ENCODE data around the gene TTBK1. TPM values are rescaled to one million over a fixed set of nuclear protein-coding genes. Genes with fewer than 3 reads are reported as not detected.

TTBK1 gene
- polyA plus RNA-seq, 1 of the 3 experiments (the other 2 are of a cell fraction): 0.94 TPM

DNA sequence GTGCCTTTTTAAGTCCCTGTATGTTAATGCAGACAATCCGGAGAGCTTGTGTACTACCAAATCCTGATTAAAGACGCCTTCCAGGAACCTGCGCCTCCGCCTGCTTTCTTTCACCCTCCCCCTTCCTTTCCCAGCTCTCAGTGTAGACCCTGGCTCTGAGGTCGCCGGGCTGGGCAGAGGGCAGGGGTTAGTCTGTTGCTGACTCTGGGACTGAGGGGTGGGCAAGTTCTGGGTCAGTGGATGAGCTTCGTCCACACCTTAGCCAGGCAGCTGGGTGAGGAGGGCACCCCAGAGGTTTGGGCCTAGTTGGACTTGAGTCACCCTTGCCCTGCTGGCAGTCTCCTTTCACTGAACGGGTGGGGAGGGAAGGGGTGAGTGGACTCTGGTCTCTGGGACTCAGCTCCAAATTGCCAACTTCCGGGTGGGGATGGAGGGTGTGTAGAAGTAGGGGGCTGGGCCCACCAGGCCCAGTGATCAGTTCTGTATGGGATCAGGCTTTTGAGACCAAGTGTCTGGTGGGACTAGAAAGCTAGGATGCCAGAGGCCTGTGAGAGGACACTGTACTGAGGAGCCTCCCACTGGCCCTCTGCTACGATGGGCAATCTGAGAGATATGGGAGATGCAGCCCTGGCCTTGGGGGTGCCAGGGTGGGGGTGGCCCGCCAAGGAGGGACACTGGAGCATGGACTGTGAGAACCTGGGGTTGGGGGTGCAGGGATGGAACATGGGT is 33.5 kb downstream of the TTBK1 start:
- H3K4me2 ChIP-seq: no peak overlapping the region
- TF ChIP-seq CHD2 (IDR thresholded peaks at IDR 0.05; ENCODE audit: low read length, partially characterized antibody) (no peak), RCOR1 (IDR thresholded peaks at IDR 0.05; ENCODE audit: low read length) (no peak), TEAD4 (IDR thresholded peaks at IDR 0.05; ENCODE audit: borderline replicate concordance, insufficient read depth) (no peak), GATA2 (CRISPR knock-in tag; IDR thresholded peaks at IDR 0.05) (no peak)
- H3K27ac ChIP-seq (ENCODE audit: low read depth in 2 of 2, low read length in 1 of 2): no peak overlapping the region
- H2AFZ ChIP-seq (ENCODE audit: low read depth): no peak overlapping the region
- no peaks in the 10 kb centered on the region for H3F3A ChIP-seq (replicated peaks; ENCODE audit: insufficient read depth)
- no peak for DNase-seq
- H3K9ac ChIP-seq: no peak overlapping the region
- H3K27me3 ChIP-seq (ENCODE audit: insufficient read depth): no peaks in the 10 kb centered on the region
- no peaks in the 10 kb centered on the region for H3K9me3 ChIP-seq
- no peak overlapping the region for H3K4me3 ChIP-seq (ENCODE audit: low read depth in 2 of 2, low read length in 1 of 2)
- CTCF ChIA-PET: interaction anchor here (1.3 to 1.5 kb wide), 3 partner anchors 13 to 230 kb away, joined by 3 to 6 read pairs (median 3); partner anchors contain the start of gene DNPH1
- no peaks in the 10 kb centered on the region for H3K36me3 ChIP-seq (replicated peaks in 1 of 2; ENCODE audit: control insufficient read depth in 1 of 2, insufficient read depth in 2 of 2, low read length in 1 of 2)
- no peaks in the 10 kb centered on the region for H4K20me1 ChIP-seq (ENCODE audit: insufficient read depth)
- POLR2A ChIA-PET: no interaction called here
- no peaks in the 10 kb centered on the region for H3K9me2 ChIP-seq
- H3K4me1 ChIP-seq (ENCODE audit: control insufficient read depth in 1 of 2, insufficient read depth in 2 of 2, low read depth in 1 of 2, low read length in 1 of 2): peaks cover 0 to 3% of the 10 kb centered on the region in 2 experiments; a peak in 1 of 4 replicates
- H3K79me2 ChIP-seq (ENCODE audit: insufficient read depth): no peaks in the 10 kb centered on the region
- 92% methylated on average over 11 of the region's 11 CpGs for WGBS (ENCODE audit: low lambda C conversion rate)

DNA sequence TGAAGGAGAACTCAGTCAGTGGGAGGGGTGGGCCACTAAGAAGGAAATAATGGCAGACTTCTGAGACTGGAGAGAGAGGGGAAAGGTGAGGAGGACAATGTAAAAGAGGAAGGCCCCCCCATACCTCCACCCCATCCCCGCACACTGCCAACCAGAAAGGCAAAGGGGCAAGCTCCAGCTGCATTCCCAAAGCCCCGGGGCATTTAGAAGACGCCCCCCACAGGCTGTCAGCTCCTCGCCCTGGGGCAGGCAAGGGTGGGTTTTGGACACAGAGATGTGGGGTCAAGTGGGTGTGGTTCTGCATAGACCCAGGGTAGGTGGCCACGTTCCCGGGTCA is 34.0 kb downstream of the TTBK1 start:
- Histone ChIP-seq H3K4me1 (ENCODE audit: control insufficient read depth in 1 of 2, insufficient read depth in 2 of 2, low read depth in 1 of 2, low read length in 1 of 2) (peaks cover 0 to 3% of the 10 kb centered on the region in 2 experiments; a peak in 1 of 4 replicates), H4K20me1 (ENCODE audit: insufficient read depth) (no peaks in the 10 kb centered on the region), H3K27me3 (ENCODE audit: insufficient read depth) (no peaks in the 10 kb centered on the region), H3F3A (replicated peaks; ENCODE audit: insufficient read depth) (no peaks in the 10 kb centered on the region), H3K27ac (ENCODE audit: low read depth in 2 of 2, low read length in 1 of 2) (no peak overlapping the region), H3K9ac (no peak overlapping the region), H2AFZ (ENCODE audit: low read depth) (no peak overlapping the region), H3K4me2 (no peak overlapping the region), H3K9me2 (no peaks in the 10 kb centered on the region), H3K4me3 (ENCODE audit: low read depth in 2 of 2, low read length in 1 of 2) (no peak overlapping the region), H3K36me3 (replicated peaks in 1 of 2; ENCODE audit: control insufficient read depth in 1 of 2, insufficient read depth in 2 of 2, low read length in 1 of 2) (no peaks in the 10 kb centered on the region), H3K9me3 (no peaks in the 10 kb centered on the region), H3K79me2 (ENCODE audit: insufficient read depth) (no peaks in the 10 kb centered on the region)
- TF ChIP-seq, protein P1, sequence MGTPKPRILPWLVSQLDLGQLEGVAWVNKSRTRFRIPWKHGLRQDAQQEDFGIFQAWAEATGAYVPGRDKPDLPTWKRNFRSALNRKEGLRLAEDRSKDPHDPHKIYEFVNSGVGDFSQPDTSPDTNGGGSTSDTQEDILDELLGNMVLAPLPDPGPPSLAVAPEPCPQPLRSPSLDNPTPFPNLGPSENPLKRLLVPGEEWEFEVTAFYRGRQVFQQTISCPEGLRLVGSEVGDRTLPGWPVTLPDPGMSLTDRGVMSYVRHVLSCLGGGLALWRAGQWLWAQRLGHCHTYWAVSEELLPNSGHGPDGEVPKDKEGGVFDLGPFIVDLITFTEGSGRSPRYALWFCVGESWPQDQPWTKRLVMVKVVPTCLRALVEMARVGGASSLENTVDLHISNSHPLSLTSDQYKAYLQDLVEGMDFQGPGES (IDR thresholded peaks at IDR 0.05; ENCODE audit: low read depth, low read length): no peak
- TF ChIP-seq, protein P2, sequence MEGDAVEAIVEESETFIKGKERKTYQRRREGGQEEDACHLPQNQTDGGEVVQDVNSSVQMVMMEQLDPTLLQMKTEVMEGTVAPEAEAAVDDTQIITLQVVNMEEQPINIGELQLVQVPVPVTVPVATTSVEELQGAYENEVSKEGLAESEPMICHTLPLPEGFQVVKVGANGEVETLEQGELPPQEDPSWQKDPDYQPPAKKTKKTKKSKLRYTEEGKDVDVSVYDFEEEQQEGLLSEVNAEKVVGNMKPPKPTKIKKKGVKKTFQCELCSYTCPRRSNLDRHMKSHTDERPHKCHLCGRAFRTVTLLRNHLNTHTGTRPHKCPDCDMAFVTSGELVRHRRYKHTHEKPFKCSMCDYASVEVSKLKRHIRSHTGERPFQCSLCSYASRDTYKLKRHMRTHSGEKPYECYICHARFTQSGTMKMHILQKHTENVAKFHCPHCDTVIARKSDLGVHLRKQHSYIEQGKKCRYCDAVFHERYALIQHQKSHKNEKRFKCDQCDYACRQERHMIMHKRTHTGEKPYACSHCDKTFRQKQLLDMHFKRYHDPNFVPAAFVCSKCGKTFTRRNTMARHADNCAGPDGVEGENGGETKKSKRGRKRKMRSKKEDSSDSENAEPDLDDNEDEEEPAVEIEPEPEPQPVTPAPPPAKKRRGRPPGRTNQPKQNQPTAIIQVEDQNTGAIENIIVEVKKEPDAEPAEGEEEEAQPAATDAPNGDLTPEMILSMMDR (IDR thresholded peaks at IDR 0.05): no peak
- TF ChIP-seq NFIC (IDR thresholded peaks at IDR 0.05; ENCODE audit: borderline replicate concordance) (no peak), ELF1 (IDR thresholded peaks at IDR 0.05) (no peak), EP300 (IDR thresholded peaks at IDR 0.05; ENCODE audit: borderline replicate concordance in 1 of 2, low read depth in 1 of 2, low read length in 1 of 2) (no peak), GABPA (IDR thresholded peaks at IDR 0.05; ENCODE audit: low read depth) (no peak), YY1 (IDR thresholded peaks at IDR 0.05; ENCODE audit: low read depth) (no peak), CHD2 (IDR thresholded peaks at IDR 0.05; ENCODE audit: low read length, partially characterized antibody) (no peak), FOXJ3 (CRISPR knock-in tag; IDR thresholded peaks at IDR 0.05) (no peak), RFX5 (IDR thresholded peaks at IDR 0.05; ENCODE audit: low read length) (no peak), FOXM1 (IDR thresholded peaks at IDR 0.05; ENCODE audit: low read depth) (no peak), FOSL2 (IDR thresholded peaks at IDR 0.05; ENCODE audit: borderline replicate concordance, low read depth) (no peak), RCOR1 (IDR thresholded peaks at IDR 0.05; ENCODE audit: low read length) (no peak), GATA2 (CRISPR knock-in tag; IDR thresholded peaks at IDR 0.05) (no peak), POLR2AphosphoS5 (IDR thresholded peaks at IDR 0.05; ENCODE audit: low read depth, low read length) (no peak), RXRA (IDR thresholded peaks at IDR 0.05; ENCODE audit: borderline replicate concordance, low read depth) (no peak), EZH2phosphoT487 (IDR thresholded peaks at IDR 0.05; ENCODE audit: borderline replicate concordance, low read depth) (no peak)
- TF ChIP-seq, protein P3, sequence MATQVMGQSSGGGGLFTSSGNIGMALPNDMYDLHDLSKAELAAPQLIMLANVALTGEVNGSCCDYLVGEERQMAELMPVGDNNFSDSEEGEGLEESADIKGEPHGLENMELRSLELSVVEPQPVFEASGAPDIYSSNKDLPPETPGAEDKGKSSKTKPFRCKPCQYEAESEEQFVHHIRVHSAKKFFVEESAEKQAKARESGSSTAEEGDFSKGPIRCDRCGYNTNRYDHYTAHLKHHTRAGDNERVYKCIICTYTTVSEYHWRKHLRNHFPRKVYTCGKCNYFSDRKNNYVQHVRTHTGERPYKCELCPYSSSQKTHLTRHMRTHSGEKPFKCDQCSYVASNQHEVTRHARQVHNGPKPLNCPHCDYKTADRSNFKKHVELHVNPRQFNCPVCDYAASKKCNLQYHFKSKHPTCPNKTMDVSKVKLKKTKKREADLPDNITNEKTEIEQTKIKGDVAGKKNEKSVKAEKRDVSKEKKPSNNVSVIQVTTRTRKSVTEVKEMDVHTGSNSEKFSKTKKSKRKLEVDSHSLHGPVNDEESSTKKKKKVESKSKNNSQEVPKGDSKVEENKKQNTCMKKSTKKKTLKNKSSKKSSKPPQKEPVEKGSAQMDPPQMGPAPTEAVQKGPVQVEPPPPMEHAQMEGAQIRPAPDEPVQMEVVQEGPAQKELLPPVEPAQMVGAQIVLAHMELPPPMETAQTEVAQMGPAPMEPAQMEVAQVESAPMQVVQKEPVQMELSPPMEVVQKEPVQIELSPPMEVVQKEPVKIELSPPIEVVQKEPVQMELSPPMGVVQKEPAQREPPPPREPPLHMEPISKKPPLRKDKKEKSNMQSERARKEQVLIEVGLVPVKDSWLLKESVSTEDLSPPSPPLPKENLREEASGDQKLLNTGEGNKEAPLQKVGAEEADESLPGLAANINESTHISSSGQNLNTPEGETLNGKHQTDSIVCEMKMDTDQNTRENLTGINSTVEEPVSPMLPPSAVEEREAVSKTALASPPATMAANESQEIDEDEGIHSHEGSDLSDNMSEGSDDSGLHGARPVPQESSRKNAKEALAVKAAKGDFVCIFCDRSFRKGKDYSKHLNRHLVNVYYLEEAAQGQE (IDR thresholded peaks at IDR 0.05; ENCODE audit: low read depth, low read length): no peak
- WGBS (ENCODE audit: low lambda C conversion rate): 90% methylated on average over 4 of the region's 6 CpGs
- DNase-seq: no peak
- POLR2A ChIA-PET: no interaction called here
- CTCF ChIA-PET: interaction anchor here (1.3 to 1.5 kb wide), 2 partner anchors 14 to 48 kb away, joined by 3 to 6 read pairs; partner anchors contain the start of gene DNPH1
